GM23248 (cell line): ENCODE results near the gene SPATA4. TPM values are rescaled to one million over a fixed set of nuclear protein-coding genes. Genes with fewer than 3 reads are reported as not detected.

ENCODE experiments used
- DNase-seq: peaks from one replicate; pipeline ENCODE4 v3.0.0-alpha.2; 2015
- H2AFZ ChIP-seq: fragments of 200-600 bp; sonication (generic); 2 replicates; pipeline ENCODE4 v1.6.1; 2016; ENCODE audit warnings: antibody characterized with exemption
- H3F3A ChIP-seq: fragments of 200-600 bp; sonication (generic); 2 replicates; pipeline ENCODE4 v1.6.1; 2016; ENCODE audit warnings: mild to moderate bottlenecking, antibody characterized with exemption, mixed run types; ENCODE audit not compliant: insufficient read depth
- H3K27ac ChIP-seq: fragments of 200-600 bp; sonication (generic); 2 replicates; pipeline ENCODE4 v1.5.1; 2016; ENCODE audit warnings: mild to moderate bottlenecking
- H3K27me3 ChIP-seq: fragments of 200-600 bp; sonication (generic); replicated peaks from 2 replicates; pipeline ENCODE4 v1.6.1; 2016; ENCODE audit warnings: mild to moderate bottlenecking; ENCODE audit not compliant: insufficient read depth
- H3K36me3 ChIP-seq: fragments of 200-600 bp; sonication (generic); 2 replicates; pipeline ENCODE4 v1.6.1; 2016; ENCODE audit warnings: low read depth, mild to moderate bottlenecking
- H3K4me1 ChIP-seq: fragments of 200-600 bp; sonication (generic); 2 replicates; pipeline ENCODE4 v1.6.1; 2016; ENCODE audit warnings: mild to moderate bottlenecking; ENCODE audit not compliant: insufficient read depth
- H3K4me2 ChIP-seq: fragments of 200-600 bp; sonication (generic); one replicate; pipeline ENCODE4 v1.6.1; 2016; ENCODE audit warnings: mild to moderate bottlenecking; ENCODE audit not compliant: unreplicated experiment
- H3K4me3 ChIP-seq: fragments of 200-600 bp; sonication (generic); 2 replicates; pipeline ENCODE4 v1.5.1; 2016; ENCODE audit warnings: mild to moderate bottlenecking
- H3K79me2 ChIP-seq: fragments of 200-600 bp; sonication (generic); 2 replicates; pipeline ENCODE4 v1.6.1; 2016; ENCODE audit warnings: mild to moderate bottlenecking; ENCODE audit not compliant: insufficient read depth
- H3K9ac ChIP-seq: fragments of 200-600 bp; sonication (generic); 2 replicates; pipeline ENCODE4 v1.6.1; 2016; ENCODE audit warnings: mild to moderate bottlenecking
- H3K9me2 ChIP-seq: fragments of 200-600 bp; sonication (generic); 2 replicates; pipeline ENCODE4 v1.6.1; 2016; ENCODE audit warnings: mixed run types, mild to moderate bottlenecking, moderate library complexity; ENCODE audit not compliant: insufficient read depth
- H3K9me3 ChIP-seq: fragments of 200-600 bp; sonication (generic); one replicate; pipeline ENCODE4 v1.6.1; 2017; ENCODE audit warnings: low read depth
- H4K20me1 ChIP-seq: fragments of 200-600 bp; sonication (generic); 2 replicates; pipeline ENCODE4 v1.6.0; 2016; ENCODE audit not compliant: insufficient read depth
- EZH2 ChIP-seq: fragments of 200-600 bp; sonication (generic); IDR thresholded peaks from 2 replicates; pipeline ENCODE4 v1.6.1; 2018; ENCODE audit warnings: antibody characterized with exemption, mild to moderate bottlenecking; ENCODE audit not compliant: insufficient read depth, poor library complexity, severe bottlenecking
- EZH2phosphoT487 ChIP-seq: fragments of 200-600 bp; sonication (generic); IDR thresholded peaks from 2 replicates; pipeline ENCODE4 v1.6.1; 2018; ENCODE audit warnings: antibody characterized with exemption, moderate library complexity, mild to moderate bottlenecking, low read depth; ENCODE audit not compliant: insufficient read depth
- WGBS, 2 experiments: methylation state at CpG; one replicate each; pipeline ENCODE4 v1.1.6; 2015 to 2017; ENCODE audit warnings: low lambda C conversion rate in 2 of 2, low coverage in 1 of 2; ENCODE audit errors: missing lambda C conversion rate in 2 of 2; 5-methylcytosine and 5-hydroxymethylcytosine counted together
- in situ Hi-C: fragments of 300-500 bp; cut with MboI; formaldehyde crosslinking; loops from 2 replicates; pipeline ENCODE4 v1.15.0; 2020
- polyA plus RNA-seq: library from polyadenylated mRNA; unstranded; fragments of >200 nt; fragmentation: Nextera tagmentation; extraction: Ambion mirVana; gene quantifications from 2 replicates; pipeline ENCODE4 v1.2.1, GENCODE V29; 2016
- total RNA-seq: library from RNA; depleted of rRNA; stranded (reverse); fragments of >200 nt; shearing (Covaris generic); gene quantifications from 2 replicates; pipeline ENCODE4 v1.2.3, GENCODE V29; 2014

SPATA4 gene
- total and polyA plus RNA-seq, 2 experiments from 2014 or later, result 0.73 TPM; not detected in 1

GRCh38 chr4:176150356-176150682 is 45.1 kb downstream of the SPATA4 start:
- H3F3A ChIP-seq, result no peaks in the 10 kb centered on the region
- no peaks in the 10 kb centered on the region for H3K79me2 ChIP-seq
- H3K36me3 ChIP-seq, result no peaks in the 10 kb centered on the region
- H3K9me2 ChIP-seq, result no peaks in the 10 kb centered on the region
- peaks cover 15% of the 10 kb centered on the region for H3K4me1 ChIP-seq
- no peak overlapping the region for H3K4me2 ChIP-seq
- peak overlapping the region; percentile 65 for H2AFZ ChIP-seq
- in situ Hi-C loops, result no loop called here
- H3K27me3 ChIP-seq, result no peaks in the 10 kb centered on the region
- no peak overlapping the region for H3K4me3 ChIP-seq
- H4K20me1 ChIP-seq, result no peaks in the 10 kb centered on the region
- 0 out of 2 replicates have a peak overlapping the region, but pooled peaks have one; percentile 14 for H3K9ac ChIP-seq
- DNase-seq, result peak; percentile 59
- no peaks in the 10 kb centered on the region for H3K9me3 ChIP-seq
- TF ChIP-seq EZH2phosphoT487 (no peak), EZH2 (no peak)
- H3K27ac ChIP-seq, result no peak overlapping the region

GRCh38 chr4:176149680-176150355 is 45.6 kb downstream of the SPATA4 start:
- Histone ChIP-seq H3K9me2 (no peaks in the 10 kb centered on the region), H3K79me2 (no peaks in the 10 kb centered on the region), H3K9ac (0 out of 2 replicates have a peak overlapping the region, but pooled peaks have one; percentile 14), H3K27me3 (no peaks in the 10 kb centered on the region), H3K9me3 (no peaks in the 10 kb centered on the region), H4K20me1 (no peaks in the 10 kb centered on the region), H3F3A (no peaks in the 10 kb centered on the region), H3K4me3 (no peak overlapping the region), H3K4me2 (no peak overlapping the region), H3K27ac (no peak overlapping the region), H3K4me1 (peaks cover 15% of the 10 kb centered on the region), H2AFZ (peak overlapping the region; percentile 65), H3K36me3 (no peaks in the 10 kb centered on the region)
- TF ChIP-seq EZH2 (no peak), EZH2phosphoT487 (no peak)
- WGBS, 2 experiments, result 50 to 53% methylated on average over 3 of the region's 3 CpGs
- peak; percentile 36 for DNase-seq
- in situ Hi-C loops, result no loop called here

- Histone ChIP-seq H4K20me1 (no peaks in the 10 kb centered on the region), H3K27ac (no peak overlapping the region), H3K4me2 (no peak overlapping the region), H3F3A (no peaks in the 10 kb centered on the region), H3K4me3 (no peak overlapping the region), H3K36me3 (no peaks in the 10 kb centered on the region), H3K9me2 (no peaks in the 10 kb centered on the region), H2AFZ (no peak overlapping the region), H3K9me3 (no peaks in the 10 kb centered on the region), H3K4me1 (peaks cover 4% of the 10 kb centered on the region; the same call in 1 of the 2 replicates), H3K9ac (no peak overlapping the region), H3K27me3 (no peaks in the 10 kb centered on the region), H3K79me2 (no peaks in the 10 kb centered on the region)
- in situ Hi-C loops, result no loop called here
- no peak for DNase-seq
- TF ChIP-seq EZH2phosphoT487 (no peak), EZH2 (no peak)
- WGBS, 2 experiments, result 91 to 95% methylated on average over 2 of the region's 2 CpGs
Measured at GRCh38 chr4:176142253-176142652, 53.1 kb downstream of the SPATA4 start.

GRCh38 chr4:176139518-176139917 is 55.9 kb downstream of the SPATA4 start:
- no peak overlapping the region for H3K4me3 ChIP-seq
- no peaks in the 10 kb centered on the region for H3K9me2 ChIP-seq
- DNase-seq, result no peak
- TF ChIP-seq EZH2 (no peak), EZH2phosphoT487 (no peak)
- no peaks in the 10 kb centered on the region for H3K27me3 ChIP-seq
- H3K36me3 ChIP-seq, result no peaks in the 10 kb centered on the region
- in situ Hi-C loops, result no loop called here
- no peaks in the 10 kb centered on the region for H4K20me1 ChIP-seq
- no peaks in the 10 kb centered on the region for H3K79me2 ChIP-seq
- H2AFZ ChIP-seq, result no peak overlapping the region
- no peaks in the 10 kb centered on the region for H3K9me3 ChIP-seq
- H3F3A ChIP-seq, result no peaks in the 10 kb centered on the region
- H3K9ac ChIP-seq, result no peak overlapping the region
- H3K4me1 ChIP-seq, result peaks cover 4% of the 10 kb centered on the region; the same call in 1 of the 2 replicates
- no peak overlapping the region for H3K27ac ChIP-seq
- H3K4me2 ChIP-seq, result no peak overlapping the region

- no peak overlapping the region for H3K9ac ChIP-seq
- in situ Hi-C loops, result no loop called here
- peaks cover 4% of the 10 kb centered on the region; the same call in 1 of the 2 replicates for H3K4me1 ChIP-seq
Measured at GRCh38 chr4:176137631-176138030, 57.8 kb downstream of the SPATA4 start.

More at GRCh38 chr4:176137631-176138030, 57.8 kb downstream of the SPATA4 start:
- Histone ChIP-seq H3K9me2 (no peaks in the 10 kb centered on the region), H2AFZ (no peak overlapping the region), H3K4me2 (no peak overlapping the region), H3K4me3 (no peak overlapping the region), H3K9me3 (no peaks in the 10 kb centered on the region), H3F3A (no peaks in the 10 kb centered on the region), H3K36me3 (no peaks in the 10 kb centered on the region), H3K27ac (no peak overlapping the region), H3K79me2 (no peaks in the 10 kb centered on the region), H4K20me1 (no peaks in the 10 kb centered on the region), H3K27me3 (no peaks in the 10 kb centered on the region)
- DNase-seq, result peak; percentile 86
- TF ChIP-seq EZH2phosphoT487, result no peak
- no peak for TF ChIP-seq EZH2
